ENCODE measurements around the gene BORCS8. TPM values are rescaled to one million over a fixed set of nuclear protein-coding genes. Genes with fewer than 3 reads are reported as not detected.

Gene BORCS8
- total RNA-seq, 1 donor from 2014 or later, result 26.7 TPM

DNA sequence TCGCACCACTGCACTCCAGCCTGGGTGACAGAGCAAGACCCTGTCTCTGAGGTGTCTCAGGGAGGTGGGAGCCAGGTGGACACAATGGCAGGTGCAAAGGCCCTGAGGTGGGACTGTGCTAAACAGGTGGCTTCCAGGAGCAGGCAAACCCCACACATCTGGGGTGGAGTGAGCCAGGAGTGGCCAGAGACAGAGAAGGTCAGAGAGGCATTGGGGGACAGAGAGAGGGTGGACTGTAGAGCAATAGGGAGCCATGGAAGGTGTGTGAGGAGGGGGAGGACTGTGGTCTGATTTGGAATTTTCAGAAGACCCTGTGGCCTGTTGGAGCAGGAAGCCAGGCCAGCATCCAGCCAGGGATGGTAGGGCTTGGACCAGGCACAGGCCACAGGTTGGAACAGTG lies 26.6 kb downstream of the BORCS8 start:
- TF ChIP-seq CTCF (IDR thresholded peaks at IDR 0.05; ENCODE audit: unreplicated experiment), result no peak
- Mint-ChIP-seq H3K4me3 (no peak overlapping the region), H3K27ac (no peak overlapping the region), H3K9me3 (peaks cover 4% of the 10 kb centered on the region), H3K36me3 (peaks cover 3% of the 10 kb centered on the region), H3K4me1 (peaks cover 8% of the 10 kb centered on the region), H3K27me3 (ENCODE audit: low read depth) (peaks cover 13% of the 10 kb centered on the region)
- no peak for DNase-seq (ENCODE audit: low spot score in 2 of 2, unreplicated experiment in 2 of 2)

- DNase-seq (ENCODE audit: low spot score in 2 of 2, unreplicated experiment in 2 of 2), result no peak
- peaks cover 4% of the 10 kb centered on the region for H3K9me3 Mint-ChIP-seq
- no peak overlapping the region for H3K4me3 Mint-ChIP-seq
- no peaks in the 10 kb centered on the region for H3K4me1 Mint-ChIP-seq
- no peaks in the 10 kb centered on the region for H3K27me3 Mint-ChIP-seq (ENCODE audit: low read depth)
- TF ChIP-seq CTCF (IDR thresholded peaks at IDR 0.05; ENCODE audit: unreplicated experiment), result no peak
- H3K36me3 Mint-ChIP-seq, result peaks cover 3% of the 10 kb centered on the region
- no peak overlapping the region for H3K27ac Mint-ChIP-seq
Observed at GRCh38 chr19:19162495-19162894, 29.5 kb downstream of the BORCS8 start.

GRCh38 chr19:19160461-19161035 lies 31.4 kb downstream of the BORCS8 start:
- H3K9me3 Mint-ChIP-seq, result peaks cover 9% of the 10 kb centered on the region
- peaks cover 15% of the 10 kb centered on the region for H3K36me3 Mint-ChIP-seq
- H3K4me3 Mint-ChIP-seq, result no peak overlapping the region
- DNase-seq (ENCODE audit: low spot score in 2 of 2, unreplicated experiment in 2 of 2), result no peak
- no peak overlapping the region for H3K27ac Mint-ChIP-seq
- no peaks in the 10 kb centered on the region for H3K27me3 Mint-ChIP-seq (ENCODE audit: low read depth)
- TF ChIP-seq CTCF (IDR thresholded peaks at IDR 0.05; ENCODE audit: unreplicated experiment), result no peak
- no peaks in the 10 kb centered on the region for H3K4me1 Mint-ChIP-seq

GRCh38 chr19:19159534-19159933 lies 32.4 kb downstream of the BORCS8 start:
- Mint-ChIP-seq H3K9me3 (peaks cover 9% of the 10 kb centered on the region), H3K27ac (no peak overlapping the region), H3K4me1 (no peaks in the 10 kb centered on the region), H3K36me3 (peaks cover 16% of the 10 kb centered on the region), H3K4me3 (no peak overlapping the region), H3K27me3 (ENCODE audit: low read depth) (no peaks in the 10 kb centered on the region)
- TF ChIP-seq CTCF (IDR thresholded peaks at IDR 0.05; ENCODE audit: unreplicated experiment), result no peak
- DNase-seq (ENCODE audit: low spot score in 2 of 2, unreplicated experiment in 2 of 2), result no peak

- Mint-ChIP-seq H3K36me3 (peaks cover 16% of the 10 kb centered on the region), H3K27me3 (ENCODE audit: low read depth) (no peaks in the 10 kb centered on the region), H3K9me3 (peaks cover 9% of the 10 kb centered on the region), H3K4me1 (no peaks in the 10 kb centered on the region), H3K27ac (no peak overlapping the region), H3K4me3 (no peak overlapping the region)
- TF ChIP-seq CTCF (IDR thresholded peaks at IDR 0.05; ENCODE audit: unreplicated experiment), result no peak
- DNase-seq (ENCODE audit: low spot score in 2 of 2, unreplicated experiment in 2 of 2), result no peak
Observed at GRCh38 chr19:19157808-19158207, 34.1 kb downstream of the BORCS8 start.

Measured in mesothelial cell of epicardium (in vitro differentiated cells).